Large intestine (tissue), 3 donors: Measurements from ENCODE around the gene ABCF1. TPM values are rescaled to one million over a fixed set of nuclear protein-coding genes. Genes with fewer than 3 reads are reported as not detected.

Experiments
- DNase-seq, 2 donors: peaks; one replicate each; pipeline versions ENCODE4 v3.0.0 to v3.0.0-alpha.2; 2013
- H3K27ac ChIP-seq: one replicate; pipeline ENCODE4 v1.5.1; 2013; ENCODE audit warnings: low read length
- H3K27me3 ChIP-seq: 2 replicates; pipeline ENCODE4 v1.6.1; 2013; ENCODE audit warnings: low read length; ENCODE audit not compliant: control insufficient read depth, insufficient read depth
- H3K36me3 ChIP-seq: 2 replicates; pipeline ENCODE4 v1.6.1; 2013; ENCODE audit warnings: low read length; ENCODE audit not compliant: control insufficient read depth, insufficient read depth
- H3K4me1 ChIP-seq: one replicate; pipeline ENCODE4 v1.6.1; 2013; ENCODE audit warnings: low read length; ENCODE audit not compliant: control insufficient read depth, insufficient read depth
- H3K4me3 ChIP-seq: one replicate; pipeline ENCODE4 v1.5.1; 2013; ENCODE audit warnings: low read length
- H3K9me3 ChIP-seq: one replicate; pipeline ENCODE4 v1.6.1; 2013; ENCODE audit warnings: mild to moderate bottlenecking, low read depth, low read length, moderate library complexity; ENCODE audit not compliant: control insufficient read depth
- WGBS: methylation state at CpG from one replicate; pipeline ENCODE4 v1.1.5; 2013; ENCODE audit warnings: low lambda C conversion rate; ENCODE audit not compliant: insufficient coverage; 5-methylcytosine and 5-hydroxymethylcytosine counted together
- polyA plus RNA-seq: library from polyadenylated mRNA; unstranded; fragments of 120-200 nt; gene quantifications from one replicate; pipeline ENCODE4 v1.2.1, GENCODE V29; 2013

Gene ABCF1
- polyA plus RNA-seq, 1 donor: 80.3 TPM

GRCh38 chr6:30613251-30614043 lies 42.2 kb downstream of the ABCF1 start:
- peaks cover 13% of the 10 kb centered on the region for H3K4me1 ChIP-seq
- peak overlapping the region; percentile 99 for H3K27ac ChIP-seq

GRCh38 chr6:30614044-30614842 lies 43.0 kb downstream of the ABCF1 start:
- H3K4me1 ChIP-seq: peaks cover 19% of the 10 kb centered on the region
- peak in 1 of 2 donors; percentile 53 for DNase-seq
- no peaks in the 10 kb centered on the region for H3K9me3 ChIP-seq
- H3K27ac ChIP-seq: peak overlapping the region; percentile 99
- peaks cover 16% of the 10 kb centered on the region for H3K36me3 ChIP-seq
- WGBS: 60% methylated on average over 2 of the region's 8 CpGs
- no peaks in the 10 kb centered on the region for H3K27me3 ChIP-seq
- H3K4me3 ChIP-seq: peak overlapping the region; percentile 39

More at GRCh38 chr6:30613251-30614043, 42.2 kb downstream of the ABCF1 start:
- Histone ChIP-seq H3K36me3 (peaks cover 24% of the 10 kb centered on the region), H3K27me3 (no peaks in the 10 kb centered on the region), H3K9me3 (no peaks in the 10 kb centered on the region), H3K4me3 (no peak overlapping the region)
- DNase-seq: no peak

- H3K4me1 ChIP-seq: peaks cover 21% of the 10 kb centered on the region
- peaks cover 18% of the 10 kb centered on the region for H3K36me3 ChIP-seq
- H3K4me3 ChIP-seq: peak overlapping the region; percentile 71
- peak overlapping the region; percentile 99 for H3K27ac ChIP-seq
- H3K27me3 ChIP-seq: no peaks in the 10 kb centered on the region
- 0% methylated on average over 2 of the region's 6 CpGs for WGBS
- H3K9me3 ChIP-seq: no peaks in the 10 kb centered on the region
- DNase-seq: peak; percentile 98
Measured at GRCh38 chr6:30614843-30615218, 43.6 kb downstream of the ABCF1 start.

- H3K4me1 ChIP-seq: peaks cover 21% of the 10 kb centered on the region
- DNase-seq: peak; percentile 57 to 71
Measured at GRCh38 chr6:30615219-30615957, 44.1 kb downstream of the ABCF1 start.

GRCh38 chr6:30615958-30616810 lies 44.9 kb downstream of the ABCF1 start:
- Histone ChIP-seq H3K4me1 (peaks cover 21% of the 10 kb centered on the region), H3K27ac (peak overlapping the region; percentile 99), H3K27me3 (no peaks in the 10 kb centered on the region), H3K36me3 (peaks cover 28% of the 10 kb centered on the region), H3K9me3 (no peaks in the 10 kb centered on the region), H3K4me3 (peak overlapping the region; percentile 71)
- DNase-seq: peak; percentile 46 to 64
- WGBS: 0% methylated on average over 1 of the region's 10 CpGs

More at GRCh38 chr6:30615219-30615957, 44.1 kb downstream of the ABCF1 start:
- Histone ChIP-seq H3K27ac (peak overlapping the region; percentile 99), H3K9me3 (no peaks in the 10 kb centered on the region), H3K4me3 (peak overlapping the region; percentile 71), H3K27me3 (no peaks in the 10 kb centered on the region), H3K36me3 (peaks cover 22% of the 10 kb centered on the region)
- WGBS: 0% methylated on average over 2 of the region's 10 CpGs

- peak; percentile 100 for DNase-seq
- Histone ChIP-seq H3K4me1 (peaks cover 21% of the 10 kb centered on the region), H3K27me3 (no peaks in the 10 kb centered on the region)
Measured at GRCh38 chr6:30616811-30617564, 45.7 kb downstream of the ABCF1 start, which contains the start of gene PPP1R10. PPP1R10 (minus strand) TSS chr6:30617243; CDS start chr6:30609944, 7,299 bp downstream.

GRCh38 chr6:30617565-30618269 lies 46.5 kb downstream of the ABCF1 start, which contains the start of gene MRPS18B:
MRPS18B (plus strand) TSS chr6:30617840; CDS start chr6:30617866, 26 bp downstream.
- no peaks in the 10 kb centered on the region for H3K27me3 ChIP-seq
- H3K4me3 ChIP-seq: peak within 1 kb of the TSS; percentile 71
- H3K4me1 ChIP-seq: peaks cover 21% of the 10 kb centered on the region
- no peaks in the 10 kb centered on the region for H3K9me3 ChIP-seq
- 0% methylated on average over 1 of the region's 34 CpGs for whole genome bisulfite sequencing
- DNase-seq: peak; percentile 99
- peaks cover 37% of the 10 kb centered on the region for H3K36me3 ChIP-seq
- peak within 1 kb of the TSS; percentile 99 for H3K27ac ChIP-seq

More at GRCh38 chr6:30616811-30617564, 45.7 kb downstream of the ABCF1 start, which contains the start of gene PPP1R10:
- Histone ChIP-seq H3K36me3 (peaks cover 32% of the 10 kb centered on the region), H3K4me3 (peak within 1 kb of the TSS; percentile 71), H3K9me3 (no peaks in the 10 kb centered on the region), H3K27ac (peak within 1 kb of the TSS; percentile 99)
- WGBS: no CpG with 5 or more reads among the region's 40 CpGs

- no CpG with 5 or more reads among the region's 8 CpGs for WGBS
- Histone ChIP-seq H3K27ac (peak overlapping the region; percentile 88), H3K27me3 (no peaks in the 10 kb centered on the region), H3K4me1 (peaks cover 19% of the 10 kb centered on the region), H3K9me3 (no peaks in the 10 kb centered on the region), H3K4me3 (peak overlapping the region; percentile 68), H3K36me3 (peaks cover 39% of the 10 kb centered on the region)
- DNase-seq: peak; percentile 47 to 73
Measured at GRCh38 chr6:30618270-30618797, 47.1 kb downstream of the ABCF1 start.
